ENCODE data around the gene CALML5.

DNA sequence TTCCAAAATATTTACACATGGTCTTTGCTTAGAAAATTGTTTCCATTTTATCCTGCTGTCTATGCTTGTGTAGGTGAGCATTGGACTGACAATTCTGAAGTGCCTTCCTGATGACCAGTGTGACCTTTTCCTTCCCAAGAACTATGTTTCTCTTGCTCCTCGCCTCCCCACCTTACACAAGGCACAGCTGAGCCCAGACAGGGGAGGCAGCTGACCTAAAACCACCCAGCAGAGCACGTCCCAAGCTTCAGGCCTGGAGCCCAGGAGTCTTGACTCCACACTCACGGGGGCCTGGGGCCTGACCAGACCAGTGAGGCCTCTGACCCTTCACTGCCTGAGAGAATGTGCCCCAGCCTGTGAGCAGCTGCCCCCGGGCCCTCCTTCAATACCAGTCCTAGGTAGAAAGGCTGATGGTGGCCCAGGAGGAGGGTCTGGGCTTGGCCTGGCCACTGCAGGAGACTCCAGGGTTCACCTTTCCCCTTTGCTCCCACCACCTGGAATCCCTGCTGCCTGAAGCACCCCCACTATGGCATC, 7.0 kb downstream of the CALML5 start:
- TF ChIP-seq, protein P1, sequence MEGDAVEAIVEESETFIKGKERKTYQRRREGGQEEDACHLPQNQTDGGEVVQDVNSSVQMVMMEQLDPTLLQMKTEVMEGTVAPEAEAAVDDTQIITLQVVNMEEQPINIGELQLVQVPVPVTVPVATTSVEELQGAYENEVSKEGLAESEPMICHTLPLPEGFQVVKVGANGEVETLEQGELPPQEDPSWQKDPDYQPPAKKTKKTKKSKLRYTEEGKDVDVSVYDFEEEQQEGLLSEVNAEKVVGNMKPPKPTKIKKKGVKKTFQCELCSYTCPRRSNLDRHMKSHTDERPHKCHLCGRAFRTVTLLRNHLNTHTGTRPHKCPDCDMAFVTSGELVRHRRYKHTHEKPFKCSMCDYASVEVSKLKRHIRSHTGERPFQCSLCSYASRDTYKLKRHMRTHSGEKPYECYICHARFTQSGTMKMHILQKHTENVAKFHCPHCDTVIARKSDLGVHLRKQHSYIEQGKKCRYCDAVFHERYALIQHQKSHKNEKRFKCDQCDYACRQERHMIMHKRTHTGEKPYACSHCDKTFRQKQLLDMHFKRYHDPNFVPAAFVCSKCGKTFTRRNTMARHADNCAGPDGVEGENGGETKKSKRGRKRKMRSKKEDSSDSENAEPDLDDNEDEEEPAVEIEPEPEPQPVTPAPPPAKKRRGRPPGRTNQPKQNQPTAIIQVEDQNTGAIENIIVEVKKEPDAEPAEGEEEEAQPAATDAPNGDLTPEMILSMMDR (IDR thresholded peaks at IDR 0.05; ENCODE audit: low read depth, low read length): no peak
- TF ChIP-seq EZH2phosphoT487 (IDR thresholded peaks at IDR 0.05; ENCODE audit: low read depth): no peak
